Measurements from ENCODE around the gene ROR1. TPM values are rescaled to one million over a fixed set of nuclear protein-coding genes. Genes with fewer than 3 reads are reported as not detected.

The ROR1 gene
- total and polyA plus RNA-seq, 3 experiments from 2014 or later = not detected

- ChIA-PET CTCF (no interaction called here), POLR2A (no interaction called here)
- no peaks in the 10 kb centered on the region for H3K9me3 ChIP-seq (ENCODE audit: low read length)
- no peaks in the 10 kb centered on the region for H3K9me3 Mint-ChIP-seq
- H3K27ac ChIP-seq (ENCODE audit: low read depth, low read length) = no peak overlapping the region
- H3K4me3 Mint-ChIP-seq = no peak overlapping the region
- H3K27me3 Mint-ChIP-seq = no peaks in the 10 kb centered on the region
- H3K36me3 ChIP-seq (ENCODE audit: insufficient read depth, low read length) = no peaks in the 10 kb centered on the region
- no peaks in the 10 kb centered on the region for H3K36me3 Mint-ChIP-seq
- H3K4me3 ChIP-seq (ENCODE audit: low read length) = no peak overlapping the region
- H3K4me1 Mint-ChIP-seq = no peaks in the 10 kb centered on the region
- no peaks in the 10 kb centered on the region for H3K27me3 ChIP-seq (ENCODE audit: insufficient read depth, low read length, poor library complexity, severe bottlenecking)
- no peaks in the 10 kb centered on the region for H3K4me1 ChIP-seq (ENCODE audit: insufficient read depth, low read length)
- no peak overlapping the region for H3K27ac Mint-ChIP-seq
- no peak for DNase-seq
Observed at GRCh38 chr1:64195081-64195395, 421.2 kb downstream of the ROR1 start.

- no peak overlapping the region for H3K27ac ChIP-seq (ENCODE audit: low read depth, low read length)
- Mint-ChIP-seq H3K4me3 (no peak overlapping the region), H3K36me3 (no peaks in the 10 kb centered on the region), H3K4me1 (no peaks in the 10 kb centered on the region), H3K27ac (no peak overlapping the region), H3K9me3 (no peaks in the 10 kb centered on the region), H3K27me3 (no peaks in the 10 kb centered on the region)
- no peaks in the 10 kb centered on the region for H3K36me3 ChIP-seq (ENCODE audit: insufficient read depth, low read length)
- no peaks in the 10 kb centered on the region for H3K9me3 ChIP-seq (ENCODE audit: low read length)
- H3K27me3 ChIP-seq (ENCODE audit: insufficient read depth, low read length, poor library complexity, severe bottlenecking) = no peaks in the 10 kb centered on the region
- CTCF ChIA-PET = no interaction called here
- DNase-seq = no peak
- no peaks in the 10 kb centered on the region for H3K4me1 ChIP-seq (ENCODE audit: insufficient read depth, low read length)
- POLR2A ChIA-PET = no interaction called here
- no peak overlapping the region for H3K4me3 ChIP-seq (ENCODE audit: low read length)
Observed at GRCh38 chr1:64196074-64196870, 422.5 kb downstream of the ROR1 start.

- POLR2A ChIA-PET = no interaction called here
Observed at GRCh38 chr1:64197076-64197475, 423.3 kb downstream of the ROR1 start.

GRCh38 chr1:64199154-64199553 lies 425.3 kb downstream of the ROR1 start:
- ChIA-PET CTCF (no interaction called here), POLR2A (no interaction called here)
- Mint-ChIP-seq H3K27me3 (no peaks in the 10 kb centered on the region), H3K4me3 (no peak overlapping the region), H3K27ac (no peak overlapping the region), H3K4me1 (no peaks in the 10 kb centered on the region), H3K36me3 (no peaks in the 10 kb centered on the region), H3K9me3 (peaks cover 0 to 1% (median 0%) of the 10 kb centered on the region in 5 donors)
- no peaks in the 10 kb centered on the region for H3K27me3 ChIP-seq (ENCODE audit: insufficient read depth, low read length, poor library complexity, severe bottlenecking)
- no peak overlapping the region for H3K4me3 ChIP-seq (ENCODE audit: low read length)
- H3K36me3 ChIP-seq (ENCODE audit: insufficient read depth, low read length) = no peaks in the 10 kb centered on the region
- H3K27ac ChIP-seq (ENCODE audit: low read depth, low read length) = no peak overlapping the region
- no peak for DNase-seq
- H3K9me3 ChIP-seq (ENCODE audit: low read length) = no peaks in the 10 kb centered on the region
- no peaks in the 10 kb centered on the region for H3K4me1 ChIP-seq (ENCODE audit: insufficient read depth, low read length)

More at GRCh38 chr1:64197076-64197475, 423.3 kb downstream of the ROR1 start:
- no peak overlapping the region for H3K4me3 ChIP-seq (ENCODE audit: low read length)
- no peaks in the 10 kb centered on the region for H3K9me3 ChIP-seq (ENCODE audit: low read length)
- no peak overlapping the region for H3K27ac ChIP-seq (ENCODE audit: low read depth, low read length)
- no peaks in the 10 kb centered on the region for H3K4me1 ChIP-seq (ENCODE audit: insufficient read depth, low read length)
- H3K36me3 Mint-ChIP-seq = no peaks in the 10 kb centered on the region
- H3K9me3 Mint-ChIP-seq = no peaks in the 10 kb centered on the region
- DNase-seq = no peak
- H3K27ac Mint-ChIP-seq = peak overlapping the region in 1 of 8 donors; percentile 19
- no peaks in the 10 kb centered on the region for H3K27me3 Mint-ChIP-seq
- H3K4me1 Mint-ChIP-seq = no peaks in the 10 kb centered on the region
- H3K36me3 ChIP-seq (ENCODE audit: insufficient read depth, low read length) = no peaks in the 10 kb centered on the region
- no peak overlapping the region for H3K4me3 Mint-ChIP-seq
- no peaks in the 10 kb centered on the region for H3K27me3 ChIP-seq (ENCODE audit: insufficient read depth, low read length, poor library complexity, severe bottlenecking)
- CTCF ChIA-PET = no interaction called here

GRCh38 chr1:64200064-64200463 lies 426.2 kb downstream of the ROR1 start:
- H3K27me3 Mint-ChIP-seq = peaks cover 4 to 5% of the 10 kb centered on the region in 2 donors
- H3K4me1 ChIP-seq (ENCODE audit: insufficient read depth, low read length) = no peaks in the 10 kb centered on the region
- H3K36me3 ChIP-seq (ENCODE audit: insufficient read depth, low read length) = no peaks in the 10 kb centered on the region
- no peak overlapping the region for H3K4me3 Mint-ChIP-seq
- no peak overlapping the region for H3K27ac ChIP-seq (ENCODE audit: low read depth, low read length)
- no peaks in the 10 kb centered on the region for H3K4me1 Mint-ChIP-seq
- H3K9me3 Mint-ChIP-seq = peaks cover 0 to 1% (median 0%) of the 10 kb centered on the region in 5 donors
- ChIA-PET CTCF (no interaction called here), POLR2A (no interaction called here)
- H3K27me3 ChIP-seq (ENCODE audit: insufficient read depth, low read length, poor library complexity, severe bottlenecking) = no peaks in the 10 kb centered on the region
- H3K27ac Mint-ChIP-seq = no peak overlapping the region
- no peak for DNase-seq
- no peaks in the 10 kb centered on the region for H3K9me3 ChIP-seq (ENCODE audit: low read length)
- H3K36me3 Mint-ChIP-seq = no peaks in the 10 kb centered on the region
- H3K4me3 ChIP-seq (ENCODE audit: low read length) = no peak overlapping the region

- H3K27me3 ChIP-seq (ENCODE audit: insufficient read depth, low read length, poor library complexity, severe bottlenecking) = no peaks in the 10 kb centered on the region
- H3K9me3 ChIP-seq (ENCODE audit: low read length) = no peaks in the 10 kb centered on the region
- POLR2A ChIA-PET = no interaction called here
- Mint-ChIP-seq H3K36me3 (no peaks in the 10 kb centered on the region), H3K27ac (no peak within 1 kb of the TSS), H3K27me3 (peaks cover 4 to 15% of the 10 kb centered on the region in 2 donors), H3K4me1 (no peaks in the 10 kb centered on the region), H3K4me3 (no peak within 1 kb of the TSS), H3K9me3 (peaks cover 0 to 1% (median 0%) of the 10 kb centered on the region in 5 donors)
- no peak for DNase-seq
- H3K4me3 ChIP-seq (ENCODE audit: low read length) = no peak within 1 kb of the TSS
- H3K36me3 ChIP-seq (ENCODE audit: insufficient read depth, low read length) = no peaks in the 10 kb centered on the region
- no peak within 1 kb of the TSS for H3K27ac ChIP-seq (ENCODE audit: low read depth, low read length)
- no peaks in the 10 kb centered on the region for H3K4me1 ChIP-seq (ENCODE audit: insufficient read depth, low read length)
- CTCF ChIA-PET = no interaction called here
Observed at GRCh38 chr1:64203420-64203819, 429.6 kb downstream of the ROR1 start, which contains the start of gene UBE2U. UBE2U (plus strand) TSS chr1:64203623; CDS start chr1:64204051, 428 bp downstream.

- no peaks in the 10 kb centered on the region for H3K4me1 ChIP-seq (ENCODE audit: insufficient read depth, low read length)
- H3K4me1 Mint-ChIP-seq = no peaks in the 10 kb centered on the region
- POLR2A ChIA-PET = no interaction called here
- no peaks in the 10 kb centered on the region for H3K27me3 ChIP-seq (ENCODE audit: insufficient read depth, low read length, poor library complexity, severe bottlenecking)
- DNase-seq = no peak
- H3K9me3 ChIP-seq (ENCODE audit: low read length) = no peaks in the 10 kb centered on the region
- CTCF ChIA-PET = no interaction called here
- no peak overlapping the region for H3K27ac ChIP-seq (ENCODE audit: low read depth, low read length)
- no peaks in the 10 kb centered on the region for H3K36me3 ChIP-seq (ENCODE audit: insufficient read depth, low read length)
- H3K4me3 ChIP-seq (ENCODE audit: low read length) = no peak overlapping the region
- H3K27ac Mint-ChIP-seq = no peak overlapping the region
- no peaks in the 10 kb centered on the region for H3K36me3 Mint-ChIP-seq
- H3K9me3 Mint-ChIP-seq = no peaks in the 10 kb centered on the region
- peaks cover 7 to 22% of the 10 kb centered on the region in 2 donors for H3K27me3 Mint-ChIP-seq
- H3K4me3 Mint-ChIP-seq = no peak overlapping the region
Observed at GRCh38 chr1:64209221-64209620, 435.4 kb downstream of the ROR1 start.

- Histone ChIP-seq H3K9me3 (ENCODE audit: low read length) (no peaks in the 10 kb centered on the region), H3K4me1 (ENCODE audit: insufficient read depth, low read length) (no peaks in the 10 kb centered on the region), H3K27me3 (ENCODE audit: insufficient read depth, low read length, poor library complexity, severe bottlenecking) (no peaks in the 10 kb centered on the region), H3K36me3 (ENCODE audit: insufficient read depth, low read length) (no peaks in the 10 kb centered on the region), H3K4me3 (ENCODE audit: low read length) (no peak overlapping the region), H3K27ac (ENCODE audit: low read depth, low read length) (no peak overlapping the region)
- ChIA-PET CTCF (no interaction called here), POLR2A (no interaction called here)
- no peaks in the 10 kb centered on the region for H3K4me1 Mint-ChIP-seq
- no peaks in the 10 kb centered on the region for H3K36me3 Mint-ChIP-seq
- peaks cover 3 to 24% of the 10 kb centered on the region in 2 donors for H3K27me3 Mint-ChIP-seq
- H3K4me3 Mint-ChIP-seq = no peak overlapping the region
- H3K9me3 Mint-ChIP-seq = no peaks in the 10 kb centered on the region
- H3K27ac Mint-ChIP-seq = no peak overlapping the region
- DNase-seq = no peak
Observed at GRCh38 chr1:64212031-64212430, 438.2 kb downstream of the ROR1 start.

All from CD8-positive, alpha-beta memory T cell (primary cell).